SK-N-SH treated with all-trans-retinoic acid at 6 μM for 48 hours (cell line): ENCODE data around the gene MCM7.

ENCODE experiments used
- ATAC-seq: fragments of 200-7000 bp; cut with Tn5 transposase; 3 replicates; pipeline ENCODE4 v1.9.1; 2020; ENCODE audit warnings: mild to moderate bottlenecking, moderate library complexity
- ARNTL ChIP-seq: fragments of 450-650 bp; formaldehyde crosslinking; IDR thresholded peaks from 2 replicates; pipeline ENCODE4 v1.5.0; 2020; ENCODE audit warnings: low read depth, mild to moderate bottlenecking, moderate library complexity, borderline replicate concordance
- BACH2 ChIP-seq: fragments of 250-450 bp; sonication (Bioruptor Pico); IDR thresholded peaks from 2 replicates; pipeline ENCODE4 v1.9.0; 2021; ENCODE audit warnings: mild to moderate bottlenecking, borderline replicate concordance
- CREB5 ChIP-seq: fragments of 250-450 bp; sonication (Bioruptor Pico); IDR thresholded peaks from 2 replicates; pipeline ENCODE4 v1.5.1; 2020; ENCODE audit warnings: low read depth, mild to moderate bottlenecking, moderate library complexity
- CSDC2 ChIP-seq: fragments of 250-450 bp; sonication (Bioruptor Pico); IDR thresholded peaks from 2 replicates; pipeline ENCODE4 v1.5.0; 2020; ENCODE audit warnings: mild to moderate bottlenecking, moderate library complexity
- CSRNP3 ChIP-seq: fragments of 250-450 bp; sonication (Bioruptor Pico); IDR thresholded peaks from 2 replicates; pipeline ENCODE4 v1.5.1; 2021; ENCODE audit warnings: mild to moderate bottlenecking, moderate library complexity
- ESRRG ChIP-seq: fragments of 250-450 bp; sonication (Bioruptor Pico); IDR thresholded peaks from 2 replicates; pipeline ENCODE4 v1.6.1; 2021; ENCODE audit warnings: mild to moderate bottlenecking
- GLIS3 ChIP-seq: fragments of 250-450 bp; sonication (Bioruptor Pico); IDR thresholded peaks from 2 replicates; pipeline ENCODE4 v1.5.0; 2020; ENCODE audit warnings: mild to moderate bottlenecking, moderate library complexity
- ISL1 ChIP-seq: fragments of 250-450 bp; sonication (Bioruptor Pico); IDR thresholded peaks from 2 replicates; pipeline ENCODE4 v2.1.2; 2022; ENCODE audit warnings: mild to moderate bottlenecking, moderate library complexity
- PPARA ChIP-seq: fragments of 250-450 bp; sonication (Bioruptor Pico); IDR thresholded peaks from 2 replicates; pipeline ENCODE4 v1.5.0; 2020; ENCODE audit warnings: mild to moderate bottlenecking, borderline replicate concordance
- RARB ChIP-seq: fragments of 250-450 bp; sonication (Bioruptor Pico); IDR thresholded peaks from 2 replicates; pipeline ENCODE4 v1.8.0; 2021; ENCODE audit warnings: mild to moderate bottlenecking, moderate library complexity
- SNAI2 ChIP-seq: fragments of 250-450 bp; sonication (Bioruptor Pico); IDR thresholded peaks from 2 replicates; pipeline ENCODE4 v1.5.0; 2020; ENCODE audit warnings: mild to moderate bottlenecking, moderate library complexity
- TCF4 ChIP-seq: fragments of 250-450 bp; sonication (Bioruptor Pico); IDR thresholded peaks from 2 replicates; pipeline ENCODE4 v1.8.0; 2021; ENCODE audit warnings: mild to moderate bottlenecking, moderate library complexity, borderline replicate concordance
- TOX ChIP-seq: fragments of 250-450 bp; sonication (Bioruptor Pico); IDR thresholded peaks from 2 replicates; pipeline ENCODE4 v1.8.0; 2021; ENCODE audit warnings: mild to moderate bottlenecking, moderate library complexity, borderline replicate concordance
- TSHZ2 ChIP-seq: fragments of 250-450 bp; sonication (Bioruptor Pico); IDR thresholded peaks from 2 replicates; pipeline ENCODE4 v1.5.0; 2020; ENCODE audit warnings: mild to moderate bottlenecking, moderate library complexity
- ZC3H10 ChIP-seq: fragments of 250-450 bp; sonication (Bioruptor Pico); IDR thresholded peaks from 2 replicates; pipeline ENCODE4 v1.5.1; 2021; ENCODE audit warnings: mild to moderate bottlenecking, moderate library complexity
- ZFP3 ChIP-seq: fragments of 250-450 bp; sonication (Bioruptor Pico); IDR thresholded peaks from 2 replicates; pipeline ENCODE4 v1.5.0; 2020; ENCODE audit warnings: mild to moderate bottlenecking, moderate library complexity
- ZFP30 ChIP-seq: fragments of 450-650 bp; formaldehyde crosslinking; IDR thresholded peaks from 2 replicates; pipeline ENCODE4 v1.5.0; 2022; ENCODE audit warnings: mild to moderate bottlenecking, moderate library complexity
- ZNF565 ChIP-seq: fragments of 450-650 bp; formaldehyde crosslinking; conservative IDR thresholded peaks from 2 replicates; pipeline ENCODE4 v1.5.0; 2020; ENCODE audit warnings: low read depth, mild to moderate bottlenecking, moderate library complexity
- ZNF70 ChIP-seq: fragments of 450-650 bp; formaldehyde crosslinking; IDR thresholded peaks from 2 replicates; pipeline ENCODE4 v1.5.0; 2020; ENCODE audit warnings: mild to moderate bottlenecking, moderate library complexity
- TF ChIP-seq, protein P1 (sequence below): fragments of 250-450 bp; sonication (Bioruptor Pico); IDR thresholded peaks from 2 replicates; pipeline ENCODE4 v1.8.0; 2020; ENCODE audit warnings: mild to moderate bottlenecking, moderate library complexity, borderline replicate concordance
- TF ChIP-seq, protein P2 (sequence below): fragments of 250-450 bp; sonication (Bioruptor Pico); IDR thresholded peaks from 2 replicates; pipeline ENCODE4 v1.8.0; 2021; ENCODE audit warnings: low read depth, mild to moderate bottlenecking, moderate library complexity, borderline replicate concordance

Gene MCM7

GRCh38 chr7:100082978-100083377 is 18.2 kb downstream of the MCM7 start:
- TF ChIP-seq SNAI2 (CRISPR knock-in tag) (no peak), GLIS3 (no peak), RARB (no peak), ARNTL (CRISPR knock-in tag) (no peak), ISL1 (CRISPR knock-in tag) (no peak), ZNF565 (CRISPR knock-in tag) (no peak), TOX (CRISPR knock-in tag) (no peak), ESRRG (CRISPR knock-in tag) (no peak), ZFP3 (no peak), PPARA (CRISPR knock-in tag) (no peak), CSDC2 (CRISPR knock-in tag) (no peak), CSRNP3 (no peak), TSHZ2 (no peak), ZFP30 (CRISPR knock-in tag) (no peak)
- TF ChIP-seq, protein P1, sequence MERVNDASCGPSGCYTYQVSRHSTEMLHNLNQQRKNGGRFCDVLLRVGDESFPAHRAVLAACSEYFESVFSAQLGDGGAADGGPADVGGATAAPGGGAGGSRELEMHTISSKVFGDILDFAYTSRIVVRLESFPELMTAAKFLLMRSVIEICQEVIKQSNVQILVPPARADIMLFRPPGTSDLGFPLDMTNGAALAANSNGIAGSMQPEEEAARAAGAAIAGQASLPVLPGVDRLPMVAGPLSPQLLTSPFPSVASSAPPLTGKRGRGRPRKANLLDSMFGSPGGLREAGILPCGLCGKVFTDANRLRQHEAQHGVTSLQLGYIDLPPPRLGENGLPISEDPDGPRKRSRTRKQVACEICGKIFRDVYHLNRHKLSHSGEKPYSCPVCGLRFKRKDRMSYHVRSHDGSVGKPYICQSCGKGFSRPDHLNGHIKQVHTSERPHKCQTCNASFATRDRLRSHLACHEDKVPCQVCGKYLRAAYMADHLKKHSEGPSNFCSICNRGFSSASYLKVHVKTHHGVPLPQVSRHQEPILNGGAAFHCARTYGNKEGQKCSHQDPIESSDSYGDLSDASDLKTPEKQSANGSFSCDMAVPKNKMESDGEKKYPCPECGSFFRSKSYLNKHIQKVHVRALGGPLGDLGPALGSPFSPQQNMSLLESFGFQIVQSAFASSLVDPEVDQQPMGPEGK (CRISPR knock-in tag): no peak
- no peak for ATAC-seq

DNA sequence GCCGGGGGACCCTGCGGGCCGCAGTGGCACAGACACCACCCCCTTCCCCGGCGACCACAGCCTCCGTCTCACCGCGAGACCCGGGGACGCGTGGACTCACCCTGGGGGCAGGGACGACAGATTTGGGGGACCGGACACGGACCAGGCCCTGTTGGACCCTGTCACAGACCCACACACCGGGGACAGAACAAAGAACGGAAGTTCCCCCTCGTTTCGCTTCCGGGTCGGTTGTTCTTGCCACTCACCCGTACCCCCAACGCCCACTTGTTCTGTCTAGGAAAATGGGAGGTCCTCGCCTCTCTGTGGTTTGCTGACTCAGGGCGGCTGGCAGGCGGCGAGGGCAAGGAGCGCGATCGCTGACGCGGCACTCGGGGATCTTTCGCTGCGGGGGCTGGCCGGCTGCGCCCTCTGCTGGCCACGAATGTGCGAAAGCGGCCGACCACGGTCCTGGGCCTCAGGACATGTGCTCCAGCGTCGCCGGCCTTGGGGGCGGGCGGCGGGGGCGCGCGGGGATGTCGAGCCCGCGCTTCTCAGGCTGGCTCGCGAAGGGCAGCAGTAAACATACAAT is 19.6 kb downstream of the MCM7 start, which contains the start of gene ZNF3:
ZNF3 (minus strand) TSS at position 189 of the 568 bp plus-strand sequence. CDS start 4,366 bp downstream, outside the sequence.
- TF ChIP-seq CREB5 (CRISPR knock-in tag) (no peak), PPARA (CRISPR knock-in tag) (no peak), ARNTL (CRISPR knock-in tag) (no peak), ZFP3 (peak; percentile 63; the same call in 1 of the 2 replicates), TSHZ2 (no peak), ZNF565 (CRISPR knock-in tag) (no peak), RARB (peak; percentile 32; the same call in 1 of the 2 replicates), TOX (CRISPR knock-in tag) (no peak), ZNF70 (CRISPR knock-in tag) (no peak), SNAI2 (CRISPR knock-in tag) (no peak; the same call in 1 of the 2 replicates), ZFP30 (CRISPR knock-in tag) (no peak), ESRRG (CRISPR knock-in tag) (no peak), BACH2 (CRISPR knock-in tag) (peak; percentile 100; the same call in 1 of the 2 replicates), GLIS3 (0 out of 2 replicates have a peak, but pooled peaks have one; percentile 36), CSRNP3 (no peak), ZC3H10 (CRISPR knock-in tag) (no peak), CSDC2 (CRISPR knock-in tag) (peak; percentile 72; the same call in 1 of the 2 replicates), TCF4 (CRISPR knock-in tag) (no peak)
- TF ChIP-seq, protein P2, sequence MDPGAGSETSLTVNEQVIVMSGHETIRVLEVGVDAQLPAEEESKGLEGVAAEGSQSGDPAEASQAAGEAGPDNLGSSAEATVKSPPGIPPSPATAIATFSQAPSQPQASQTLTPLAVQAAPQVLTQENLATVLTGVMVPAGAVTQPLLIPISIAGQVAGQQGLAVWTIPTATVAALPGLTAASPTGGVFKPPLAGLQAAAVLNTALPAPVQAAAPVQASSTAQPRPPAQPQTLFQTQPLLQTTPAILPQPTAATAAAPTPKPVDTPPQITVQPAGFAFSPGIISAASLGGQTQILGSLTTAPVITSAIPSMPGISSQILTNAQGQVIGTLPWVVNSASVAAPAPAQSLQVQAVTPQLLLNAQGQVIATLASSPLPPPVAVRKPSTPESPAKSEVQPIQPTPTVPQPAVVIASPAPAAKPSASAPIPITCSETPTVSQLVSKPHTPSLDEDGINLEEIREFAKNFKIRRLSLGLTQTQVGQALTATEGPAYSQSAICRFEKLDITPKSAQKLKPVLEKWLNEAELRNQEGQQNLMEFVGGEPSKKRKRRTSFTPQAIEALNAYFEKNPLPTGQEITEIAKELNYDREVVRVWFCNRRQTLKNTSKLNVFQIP (CRISPR knock-in tag): no peak
- TF ChIP-seq, protein P1 (CRISPR knock-in tag): peak; percentile 79; the same call in 1 of the 2 replicates
- peak; percentile 93 for ATAC-seq
